ENCODE data around the gene SUB1.

Gene SUB1

DNA sequence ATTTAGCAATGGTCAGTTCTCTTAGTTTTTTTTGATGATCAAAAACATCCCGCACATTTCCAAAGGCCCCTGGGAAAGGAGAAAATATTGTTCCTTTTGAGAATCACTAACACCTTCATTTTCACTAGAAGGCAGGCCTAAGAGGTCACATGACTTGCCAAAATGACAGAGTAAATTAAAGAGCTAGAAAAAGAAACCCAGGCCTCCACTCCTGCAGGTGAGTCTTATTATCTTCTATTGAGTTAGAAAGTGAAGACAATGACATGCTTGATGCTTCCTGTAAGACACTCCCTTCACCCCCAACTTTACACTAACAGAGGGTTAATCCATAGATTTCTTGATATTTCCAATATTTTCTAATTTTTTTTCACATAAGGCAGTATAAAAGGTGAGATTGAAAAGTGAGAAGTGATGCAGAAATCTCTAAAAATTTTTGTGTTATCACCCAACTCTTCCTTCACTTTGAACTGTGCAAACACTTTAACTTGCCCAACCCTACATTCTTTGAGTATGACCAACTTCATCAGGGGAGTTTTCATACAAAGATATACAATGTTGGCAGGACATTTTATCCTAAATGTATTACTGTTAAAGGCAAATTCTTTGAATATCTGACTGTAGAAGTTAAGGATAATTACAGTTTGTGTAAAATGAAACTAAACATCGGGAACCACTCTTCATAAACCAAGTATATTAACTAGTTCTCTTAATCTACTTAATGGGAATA, 57.1 kb downstream of the SUB1 start:
- no peak for DNase-seq (ENCODE audit: low spot score)
- TF ChIP-seq CTCF (IDR thresholded peaks at IDR 0.05; ENCODE audit: extremely low read depth, insufficient read depth, missing control alignments), result no peak
- in situ Hi-C loops (cut with MboI; ENCODE audit: low pct_unique_long_range_greater_than_20kb, low sequenced_read_pairs, unreplicated experiment), result no loop called here

GRCh38 chr5:32645246-32645645, 59.9 kb downstream of the SUB1 start:
- TF ChIP-seq CTCF (IDR thresholded peaks at IDR 0.05; ENCODE audit: extremely low read depth, insufficient read depth, missing control alignments), result no peak
- in situ Hi-C loops (cut with MboI; ENCODE audit: low pct_unique_long_range_greater_than_20kb, low sequenced_read_pairs, unreplicated experiment), result no loop called here
- peak; percentile 37 for DNase-seq (ENCODE audit: low spot score)

DNA sequence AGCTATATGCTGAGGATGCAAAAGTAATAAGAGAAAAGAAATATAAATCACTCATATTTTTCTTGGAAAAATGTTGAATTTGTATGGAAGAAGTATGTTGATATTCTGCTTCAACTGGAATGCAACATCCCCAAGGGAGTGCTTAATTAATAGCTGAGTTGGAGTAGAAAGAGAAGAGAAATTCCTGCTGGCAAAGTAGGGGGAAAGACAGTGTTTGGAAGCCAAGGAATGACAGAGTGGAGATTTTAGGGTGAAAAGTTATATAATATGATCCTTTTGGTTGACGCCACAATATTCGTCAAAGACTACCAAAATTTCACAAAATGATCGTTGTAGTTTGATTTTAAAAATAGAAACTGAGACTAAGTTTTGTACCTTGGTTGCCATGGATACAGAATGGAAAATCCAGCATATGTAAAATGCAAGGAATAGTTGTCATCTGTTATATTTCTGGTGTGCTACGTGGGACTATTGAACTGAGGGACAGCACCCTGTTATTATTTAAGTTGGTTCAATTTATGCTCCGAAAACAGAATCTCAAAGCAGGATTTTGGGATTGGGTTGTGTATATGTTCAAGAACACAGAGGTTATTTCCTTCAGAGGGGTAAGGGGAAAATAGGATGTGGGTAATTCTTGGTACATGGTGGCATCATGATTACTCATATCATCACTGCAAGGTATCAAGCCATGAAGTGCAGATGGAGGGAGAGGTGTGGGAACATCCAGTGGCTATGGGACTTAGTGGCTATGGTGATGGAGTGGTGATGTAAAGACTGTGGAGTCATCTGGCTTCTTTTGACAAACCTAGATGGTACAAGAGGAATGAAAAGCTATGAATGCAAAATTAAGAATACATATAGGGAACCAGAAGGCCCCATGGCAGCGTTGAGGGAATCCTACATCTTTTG, 61.0 kb downstream of the SUB1 start:
- no peak for TF ChIP-seq CTCF (IDR thresholded peaks at IDR 0.05; ENCODE audit: extremely low read depth, insufficient read depth, missing control alignments)
- no peak for DNase-seq (ENCODE audit: low spot score)
- in situ Hi-C loops (cut with MboI; ENCODE audit: low pct_unique_long_range_greater_than_20kb, low sequenced_read_pairs, unreplicated experiment), result no loop called here

GRCh38 chr5:32651088-32651487, 65.7 kb downstream of the SUB1 start:
- in situ Hi-C loops (cut with MboI; ENCODE audit: low pct_unique_long_range_greater_than_20kb, low sequenced_read_pairs, unreplicated experiment), result no loop called here

GRCh38 chr5:32651638-32652037, 66.3 kb downstream of the SUB1 start:
- TF ChIP-seq CTCF (IDR thresholded peaks at IDR 0.05; ENCODE audit: extremely low read depth, insufficient read depth, missing control alignments), result no peak
- no peak for DNase-seq (ENCODE audit: low spot score)
- in situ Hi-C loops (cut with MboI; ENCODE audit: low pct_unique_long_range_greater_than_20kb, low sequenced_read_pairs, unreplicated experiment), result no loop called here

More at GRCh38 chr5:32651088-32651487, 65.7 kb downstream of the SUB1 start:
- no peak for DNase-seq (ENCODE audit: low spot score)
- TF ChIP-seq CTCF (IDR thresholded peaks at IDR 0.05; ENCODE audit: extremely low read depth, insufficient read depth, missing control alignments), result no peak

All from GM13977 (cell line).